Stimulated activated naive CD4-positive, alpha-beta T cell (primary cell): Measurements from ENCODE around the gene ADAMTSL5.
"Not testable (repeated sequence)": the region's sequence is repeated elsewhere in the genome, so short reads cannot be mapped to it uniquely, and the experiment has no call there.

Experiments
- DNase-seq, 6 experiments: peaks; one replicate each; lab custom pipeline; 2025; lab: John Stamatoyannopoulos, UW

ADAMTSL5 gene

DNA sequence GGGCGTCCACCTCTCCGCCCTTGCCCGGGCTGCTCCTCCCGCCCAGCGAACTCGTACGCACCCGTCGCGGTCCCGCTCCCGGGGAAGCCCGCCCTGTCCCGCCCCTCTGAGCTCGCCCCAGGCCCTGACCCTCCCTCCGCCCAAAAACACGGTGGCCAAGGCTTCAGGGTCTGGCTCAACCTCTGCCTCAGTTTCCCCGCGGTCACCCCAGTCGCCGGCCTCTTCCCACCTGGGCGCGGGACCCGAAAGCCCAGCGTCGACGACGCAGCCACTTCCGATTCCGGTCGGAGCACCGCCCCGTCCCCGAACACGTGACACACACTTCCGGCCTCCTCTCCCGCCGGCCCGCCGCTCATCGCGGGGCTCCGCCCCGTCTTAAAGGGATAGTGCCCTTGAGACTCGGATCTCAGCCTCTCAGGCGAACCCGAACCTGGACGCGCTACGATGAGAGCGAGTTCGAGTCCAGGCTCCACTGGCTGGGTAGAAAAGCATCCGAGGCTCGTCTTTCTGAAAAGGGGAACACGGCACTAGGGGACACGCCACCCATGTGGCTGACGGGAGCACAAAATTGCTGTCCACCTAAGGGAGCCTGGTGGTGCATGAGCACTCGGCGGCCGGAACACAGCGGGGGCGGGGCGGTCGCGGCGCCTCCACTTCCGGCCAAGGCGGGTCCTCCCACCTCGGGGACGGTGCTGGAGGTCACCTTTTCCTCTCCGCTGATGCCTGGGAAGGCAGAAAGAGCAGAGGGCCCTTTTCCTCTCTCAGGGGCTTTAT lies 33.7 kb downstream of the ADAMTSL5 start, which contains the start of gene C19orf25:
C19orf25 (minus strand) TSS at position 282 of the 774 bp plus-strand sequence. CDS start 312 bp downstream, outside the sequence.
- DNase-seq: peak; percentile 77 to 87 (median 82)

- not testable (repeated sequence) for DNase-seq
These were observed 35.8 kb downstream of the ADAMTSL5 start for GRCh38 chr19:1477056-1477455.

- no peak for DNase-seq
These were observed 36.9 kb downstream of the ADAMTSL5 start for GRCh38 chr19:1475751-1476437.

- no peak for DNase-seq
These were observed 38.0 kb downstream of the ADAMTSL5 start for GRCh38 chr19:1474765-1475351.

GRCh38 chr19:1474011-1474764 lies 38.6 kb downstream of the ADAMTSL5 start:
- no peak for DNase-seq

DNA sequence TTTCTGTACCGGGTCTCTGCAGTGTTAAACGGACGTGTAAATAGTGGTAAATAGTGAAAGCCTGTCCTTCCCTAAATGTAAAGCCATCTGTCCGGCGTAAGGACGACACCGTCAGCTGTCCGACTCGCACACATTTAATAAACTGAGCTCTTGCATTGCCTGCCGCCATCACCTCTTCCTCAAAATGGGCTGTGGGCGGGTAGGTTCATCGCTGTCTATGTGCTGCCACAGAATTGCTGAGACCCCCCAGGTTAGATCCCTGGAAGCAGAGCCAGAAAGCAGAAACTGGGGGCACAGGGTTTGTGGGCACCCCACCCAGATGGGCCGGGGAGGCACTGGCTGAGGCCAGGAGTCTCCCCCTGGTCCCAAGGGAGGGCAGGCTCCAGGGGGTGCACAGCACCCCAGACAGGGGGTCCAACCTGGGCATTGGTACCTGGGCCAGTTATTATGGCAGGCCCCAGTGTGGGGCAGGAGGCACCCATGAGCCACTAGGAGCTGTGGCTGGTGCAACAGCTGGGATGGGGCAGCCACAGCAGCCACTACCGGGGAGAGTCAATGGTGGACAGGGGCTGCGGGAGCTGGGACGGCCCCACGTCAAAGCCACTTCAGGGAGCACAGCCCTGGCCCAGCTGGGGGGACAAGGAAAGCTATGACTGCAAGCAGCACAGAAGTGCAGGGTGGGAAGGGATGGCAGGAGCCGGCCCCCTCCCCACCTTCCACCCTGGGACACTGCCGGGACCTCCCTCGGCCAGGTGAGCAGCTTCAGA lies 39.6 kb downstream of the ADAMTSL5 start:
- no peak for DNase-seq

DNA sequence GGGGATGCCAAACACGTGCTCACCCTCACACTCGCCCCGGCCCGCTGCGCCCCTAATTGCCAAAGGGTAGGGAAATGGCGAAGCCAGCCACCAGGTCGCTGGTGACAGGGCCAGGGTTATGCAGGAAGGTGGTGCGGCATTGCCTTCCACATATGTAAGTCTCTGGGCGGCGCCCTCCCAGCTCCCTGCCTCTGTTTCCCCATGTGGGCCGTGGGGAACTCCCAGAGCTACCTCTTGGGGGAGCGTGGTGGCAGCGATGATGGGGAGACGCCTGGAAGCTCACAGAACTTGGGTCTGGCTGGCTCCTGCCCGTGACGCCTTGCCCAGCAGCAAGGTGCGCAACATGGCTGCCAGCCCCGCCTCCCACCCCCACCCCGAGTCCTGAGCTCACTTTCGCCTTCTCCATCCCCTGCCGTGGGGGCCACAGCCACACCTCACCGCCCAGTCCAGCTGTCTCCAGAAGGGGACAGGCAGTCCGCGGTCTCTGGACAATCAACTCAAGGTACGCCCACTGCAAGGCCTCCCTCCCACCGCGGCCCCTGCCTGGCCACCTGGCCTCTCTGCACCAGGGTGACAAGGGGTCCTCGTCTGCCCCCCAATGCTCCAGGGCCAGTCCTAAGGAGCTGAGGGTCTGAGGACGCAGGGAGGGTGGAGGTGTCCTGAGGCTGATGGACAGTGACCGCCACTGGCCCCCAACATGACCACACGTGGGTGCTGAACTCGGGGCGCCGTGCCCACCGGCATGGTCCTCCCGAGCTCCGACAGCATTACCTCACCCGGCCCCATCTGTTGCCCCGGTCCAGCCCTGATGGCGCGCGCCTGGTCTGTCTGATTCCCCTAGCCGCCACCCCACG lies 40.4 kb downstream of the ADAMTSL5 start:
- DNase-seq: no peak

DNA sequence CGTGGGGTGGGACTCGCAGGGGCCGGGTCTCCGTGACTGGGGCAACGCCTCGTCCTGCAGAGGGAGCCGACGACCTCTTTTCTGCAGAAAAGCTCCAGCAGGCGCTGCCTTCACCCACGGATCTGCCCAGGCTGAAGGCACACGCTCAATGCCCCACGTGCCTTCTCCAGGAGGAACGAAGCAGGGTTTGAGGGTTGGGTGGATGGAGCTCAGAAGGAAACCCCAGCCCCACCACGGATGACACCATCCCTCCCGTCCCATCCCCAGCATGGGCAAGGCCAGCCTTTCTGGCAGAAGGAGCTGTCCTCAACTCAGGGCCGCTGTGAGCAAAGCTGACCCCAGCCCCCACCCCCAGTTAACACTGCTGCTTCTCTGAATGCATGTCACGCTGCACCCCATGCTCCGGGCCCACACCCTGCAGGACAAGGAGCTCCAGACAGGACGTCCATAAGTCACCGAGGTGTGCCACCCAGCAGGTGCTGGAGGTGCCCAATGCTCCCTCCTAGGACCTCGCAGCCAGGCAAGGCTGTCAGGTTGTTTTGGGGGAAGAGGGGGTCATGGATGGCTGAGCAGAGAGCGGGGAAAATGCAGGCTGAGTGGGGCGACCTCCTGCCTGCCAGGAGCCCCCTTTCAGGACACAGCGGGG lies 41.2 kb downstream of the ADAMTSL5 start:
- peak in 1 of 6 experiments; percentile 24 for DNase-seq

DNA sequence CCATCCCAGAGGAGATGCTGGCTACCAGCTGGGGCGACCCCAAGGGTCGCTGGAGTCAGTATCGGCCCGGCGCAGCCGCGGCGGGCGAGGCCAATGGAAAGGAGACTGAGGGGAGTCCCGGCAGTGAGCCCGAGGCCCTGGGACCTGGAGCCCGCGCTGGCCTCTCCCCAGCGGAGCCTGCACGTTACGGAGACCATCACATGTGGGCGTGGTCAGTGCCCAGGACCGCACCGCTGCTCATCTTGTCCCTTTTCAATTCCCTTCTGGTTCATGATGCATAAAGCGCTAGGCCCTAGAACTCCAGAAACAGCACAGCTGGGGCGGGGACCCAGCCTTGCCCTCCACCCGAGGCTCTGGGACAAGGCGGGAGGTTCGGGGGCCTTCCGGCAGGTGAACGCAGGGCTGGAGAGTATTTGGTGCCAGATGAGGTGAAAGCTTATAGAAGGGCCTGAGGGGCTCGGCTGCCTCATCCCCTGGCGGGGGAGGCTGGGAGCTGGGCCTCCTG lies 41.8 kb downstream of the ADAMTSL5 start:
- peak in 3 of 6 experiments; percentile 15 to 37 (median 32) for DNase-seq

DNA sequence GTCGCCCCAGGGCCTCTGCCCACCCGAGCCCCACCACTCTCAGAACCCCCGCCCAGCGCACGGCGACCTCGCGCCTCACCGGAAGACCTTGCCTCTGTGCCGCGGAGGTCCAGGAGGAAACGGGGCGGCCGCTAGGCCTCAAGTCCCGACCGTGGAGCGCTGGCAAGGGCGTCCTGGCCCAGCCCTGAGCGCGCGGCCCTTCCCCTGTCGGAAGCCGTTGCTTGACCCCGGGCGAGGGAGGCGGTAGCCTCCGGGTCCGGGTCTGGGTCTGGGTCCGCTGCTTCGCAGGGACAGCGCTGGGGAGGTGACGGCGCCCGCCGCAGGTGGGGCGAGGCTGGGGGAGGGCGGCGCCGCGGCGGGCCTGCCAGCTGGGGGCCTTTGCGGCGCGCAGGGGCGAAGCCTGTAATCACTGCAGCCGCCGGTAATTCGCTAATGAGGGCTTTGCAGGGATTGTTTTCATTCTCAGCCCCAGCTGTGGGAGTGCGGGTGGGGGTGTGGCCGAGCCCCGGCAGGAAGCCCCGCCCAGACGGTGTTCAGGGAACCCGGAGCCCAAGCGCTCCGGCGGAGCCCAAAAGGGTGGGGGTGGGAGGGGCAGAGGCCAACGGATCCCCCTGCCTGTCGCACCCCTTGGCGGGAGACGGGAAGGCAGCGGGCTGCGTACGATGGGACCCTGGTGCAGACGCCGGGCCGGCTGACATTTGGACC lies 42.4 kb downstream of the ADAMTSL5 start:
- peak; percentile 42 to 67 (median 50) for DNase-seq

- DNase-seq: no peak
These were observed 42.8 kb downstream of the ADAMTSL5 start for GRCh38 chr19:1470055-1470304.

- peak in 1 of 6 experiments; percentile 33 for DNase-seq
These were observed 43.4 kb downstream of the ADAMTSL5 start for GRCh38 chr19:1469255-1470054.

- DNase-seq: peak in 1 of 6 experiments; percentile 33
These were observed 44.0 kb downstream of the ADAMTSL5 start for GRCh38 chr19:1468821-1469254.

DNA sequence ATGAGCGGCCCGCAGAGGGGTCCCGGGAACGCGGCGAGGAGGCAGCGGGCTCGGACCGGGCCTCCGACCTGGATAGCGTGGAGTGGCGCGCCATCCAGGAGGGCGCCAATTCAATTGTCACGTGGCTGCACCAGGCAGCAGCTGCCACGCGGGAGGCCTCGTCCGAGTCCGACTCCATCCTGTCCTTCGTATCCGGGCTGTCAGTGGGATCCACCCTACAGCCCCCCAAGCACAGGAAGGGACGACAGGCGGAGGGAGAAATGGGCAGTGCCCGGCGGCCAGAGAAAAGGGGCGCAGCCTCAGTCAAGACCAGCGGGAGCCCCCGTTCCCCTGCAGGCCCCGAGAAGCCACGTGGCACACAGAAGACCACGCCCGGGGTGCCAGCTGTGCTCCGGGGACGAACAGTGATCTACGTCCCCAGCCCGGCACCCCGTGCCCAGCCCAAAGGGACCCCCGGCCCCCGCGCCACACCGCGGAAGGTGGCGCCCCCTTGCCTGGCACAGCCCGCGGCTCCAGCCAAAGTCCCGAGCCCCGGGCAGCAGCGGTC lies 44.5 kb downstream of the ADAMTSL5 start:
- DNase-seq: no peak

GRCh38 chr19:1467490-1468273 lies 45.1 kb downstream of the ADAMTSL5 start:
- DNase-seq: no peak

GRCh38 chr19:1467215-1467489 lies 45.7 kb downstream of the ADAMTSL5 start:
- DNase-seq: peak in 1 of 6 experiments; percentile 13

DNA sequence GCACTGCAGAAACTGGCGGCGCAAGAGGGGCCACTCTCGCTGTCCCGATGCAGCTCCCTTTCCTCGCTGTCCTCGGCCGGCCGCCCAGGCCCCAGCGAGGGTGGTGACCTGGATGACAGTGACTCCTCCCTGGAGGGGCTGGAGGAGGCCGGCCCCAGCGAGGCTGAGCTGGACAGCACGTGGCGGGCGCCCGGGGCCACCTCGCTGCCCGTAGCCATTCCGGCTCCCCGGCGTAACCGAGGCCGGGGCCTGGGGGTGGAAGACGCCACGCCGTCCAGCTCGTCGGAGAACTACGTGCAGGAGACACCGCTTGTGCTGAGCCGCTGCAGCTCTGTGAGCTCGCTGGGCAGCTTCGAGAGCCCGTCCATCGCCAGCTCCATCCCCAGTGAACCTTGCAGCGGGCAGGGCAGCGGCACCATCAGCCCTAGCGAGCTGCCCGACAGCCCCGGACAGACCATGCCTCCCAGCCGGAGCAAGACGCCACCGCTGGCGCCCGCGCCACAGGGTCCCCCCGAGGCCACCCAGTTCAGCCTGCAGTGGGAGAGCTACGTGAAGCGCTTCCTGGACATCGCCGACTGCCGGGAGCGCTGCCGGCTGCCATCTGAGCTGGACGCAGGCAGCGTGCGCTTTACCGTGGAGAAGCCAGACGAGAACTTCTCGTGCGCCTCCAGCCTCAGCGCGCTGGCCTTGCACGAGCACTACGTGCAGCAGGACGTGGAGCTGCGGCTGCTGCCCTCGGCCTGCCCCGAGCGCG lies 46.2 kb downstream of the ADAMTSL5 start:
- no peak for DNase-seq
